Activated T-helper 1 cell treated with anti-CD3 and anti-CD28 coated beads, Interleukin-12 subunit alpha, Interleukin-12 subunit beta, Interleukin-2, Interleukin-4 antibody, amounts not matched to agents 30 ng/mL and 10 ng/mL and 1 ng/mL, durations not matched to agents 14 hours and 24 hours and 36 hours (primary cell): ENCODE results near the gene CNN1. TPM values are rescaled to one million over a fixed set of nuclear protein-coding genes. Genes with fewer than 3 reads are reported as not detected.
A peak's percentile ranks its signal among the peaks of the same experiment; 100 is the strongest.
"Not testable (repeated sequence)": the region's sequence is repeated elsewhere in the genome, so short reads cannot be mapped to it uniquely, and the experiment has no call there.

Experiments
- DNase-seq: peaks from one replicate; pipeline ENCODE4 v3.0.0; 2021; ENCODE audit warnings: low spot score
- H3K27ac Mint-ChIP-seq: one replicate; pipeline ENCODE4 v1.8.0; 2021; ENCODE audit warnings: mild to moderate bottlenecking, mixed read lengths
- H3K27me3 Mint-ChIP-seq: one replicate; pipeline ENCODE4 v1.8.0; 2022; ENCODE audit warnings: mild to moderate bottlenecking, moderate library complexity, mixed read lengths; ENCODE audit not compliant: insufficient read depth
- H3K36me3 Mint-ChIP-seq: one replicate; pipeline ENCODE4 v1.8.0; 2021; ENCODE audit warnings: low read depth, mixed read lengths
- H3K4me1 Mint-ChIP-seq: one replicate; pipeline ENCODE4 v1.8.0; 2021; ENCODE audit warnings: low read depth, mixed read lengths
- H3K4me3 Mint-ChIP-seq: one replicate; pipeline ENCODE4 v1.8.0; 2021; ENCODE audit warnings: mild to moderate bottlenecking, moderate library complexity, mixed read lengths
- H3K9me3 Mint-ChIP-seq: one replicate; pipeline ENCODE4 v1.8.0; 2021; ENCODE audit warnings: mixed read lengths
- intact Hi-C: fragments of 100-400 bp; cut with micrococcal nuclease; formaldehyde crosslinking; loops from one replicate; pipeline ENCODE4 v1.15.1; 2024
- total RNA-seq: library from RNA; stranded (reverse); gene quantifications from 2 replicates; pipeline ENCODE4 v1.2.3, GENCODE V29; 2022

Gene CNN1
- total RNA-seq, 1 donor from 2014 or later: not detected

DNA sequence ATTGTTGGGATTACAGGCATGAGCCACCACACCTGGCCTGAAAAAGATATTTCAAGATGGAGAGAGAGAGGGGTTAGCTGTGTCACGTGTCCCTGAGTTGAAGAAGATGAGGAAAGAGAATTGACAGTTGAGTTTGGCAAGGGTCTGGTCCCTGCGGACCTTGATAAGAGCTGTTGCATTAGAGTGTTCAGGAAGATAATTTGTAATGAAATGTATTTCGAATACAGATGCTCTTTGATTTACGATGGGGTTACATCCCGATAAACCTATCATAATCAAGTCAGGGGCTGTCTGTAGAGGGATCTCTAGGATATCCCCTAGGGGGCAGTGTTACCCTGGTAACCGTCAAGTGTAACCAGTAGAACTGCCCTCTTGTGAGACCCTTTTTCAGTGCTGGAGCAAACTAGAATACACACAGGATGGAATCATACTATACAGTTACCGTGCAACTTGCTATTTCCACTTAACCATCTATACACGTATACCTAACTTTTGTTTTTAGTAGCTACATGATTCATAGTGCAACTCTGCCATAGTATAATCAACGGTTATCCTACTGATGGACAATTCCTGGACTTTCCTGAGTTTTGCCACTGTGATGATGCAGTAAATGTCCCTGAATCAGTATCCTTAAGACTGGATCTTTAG is 21.9 kb downstream of the CNN1 start:
- no peaks in the 10 kb centered on the region for H3K27me3 Mint-ChIP-seq
- peak overlapping the region; percentile 86 for H3K27ac Mint-ChIP-seq
- peak overlapping the region; percentile 85 for H3K4me3 Mint-ChIP-seq
- intact Hi-C loops: loop anchor here (1.0 to 10.0 kb wide), 3 partner anchors 27 to 364 kb away; partner anchors contain the start of genes ZNF700 and ZNF823
- H3K9me3 Mint-ChIP-seq: no peaks in the 10 kb centered on the region
- H3K36me3 Mint-ChIP-seq: peaks cover 2% of the 10 kb centered on the region
- peaks cover 38% of the 10 kb centered on the region for H3K4me1 Mint-ChIP-seq
- peak; percentile 61 for DNase-seq

DNA sequence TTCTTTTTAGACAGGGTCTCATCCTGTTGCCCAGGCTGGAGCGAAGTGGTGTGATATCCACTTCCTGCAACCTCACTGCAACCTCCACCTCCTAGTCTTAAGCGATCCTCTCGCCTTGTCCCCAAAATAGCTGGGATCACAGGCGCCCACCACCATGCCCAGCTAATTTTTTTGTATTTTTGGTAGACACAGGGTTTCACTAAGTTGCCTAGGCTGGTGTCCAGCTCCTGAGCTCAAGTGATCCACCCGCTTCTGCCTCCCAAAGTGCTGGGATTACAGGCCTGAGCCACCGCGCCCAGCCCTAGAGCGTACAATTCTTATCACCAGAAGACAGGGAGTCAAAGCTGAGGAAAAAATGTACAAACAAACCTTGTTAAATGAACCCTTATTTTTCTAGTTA is 24.9 kb downstream of the CNN1 start:
- DNase-seq: no peak
- H3K4me1 Mint-ChIP-seq: peaks cover 24% of the 10 kb centered on the region
- no peak overlapping the region for H3K4me3 Mint-ChIP-seq
- no peaks in the 10 kb centered on the region for H3K36me3 Mint-ChIP-seq
- H3K27ac Mint-ChIP-seq: no peak overlapping the region
- no peaks in the 10 kb centered on the region for H3K27me3 Mint-ChIP-seq
- intact Hi-C loops: loop anchor here (10.0 kb wide), 1 partner anchor 361 kb away; the partner anchor contains the start of gene ZNF700
- no peaks in the 10 kb centered on the region for H3K9me3 Mint-ChIP-seq

DNA sequence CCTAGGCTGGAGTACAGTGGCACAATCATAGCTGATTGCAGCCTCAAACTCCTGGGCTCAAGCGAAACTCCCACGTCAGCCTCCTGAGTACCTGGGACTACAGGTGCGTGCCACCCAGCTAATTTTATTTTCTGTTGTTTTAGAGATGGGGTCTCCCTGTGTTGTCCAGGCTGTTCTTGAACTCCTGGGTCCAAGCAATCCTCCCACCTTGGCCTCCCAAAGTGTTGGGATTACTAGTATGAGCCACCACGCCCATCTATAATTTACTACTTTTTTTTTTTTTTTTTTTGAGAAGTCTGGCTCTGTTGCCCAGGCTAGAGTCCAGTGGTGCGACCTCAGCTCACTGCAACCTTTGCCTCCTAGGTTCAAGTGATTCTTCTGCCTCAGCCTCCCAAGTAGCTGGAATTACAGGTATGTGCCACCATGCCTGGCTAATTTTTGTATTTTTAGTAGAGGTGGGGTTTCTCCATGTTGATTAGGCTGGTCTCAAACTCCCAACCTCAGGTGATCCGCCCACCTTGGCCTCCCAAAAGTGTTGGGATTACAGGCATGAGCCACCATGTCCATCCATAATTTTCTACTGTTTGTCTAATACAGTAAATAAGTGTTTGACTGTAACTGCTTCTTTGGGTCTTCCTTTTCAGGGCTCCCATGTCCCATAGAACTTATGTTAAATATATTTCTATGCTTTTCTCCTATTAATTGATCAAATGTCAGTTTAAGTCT is 25.6 kb downstream of the CNN1 start:
- not testable (repeated sequence) for H3K27ac Mint-ChIP-seq, H3K4me3 Mint-ChIP-seq, H3K9me3 Mint-ChIP-seq, DNase-seq, H3K27me3 Mint-ChIP-seq, H3K36me3 Mint-ChIP-seq
- intact Hi-C loops: loop anchor here (10.0 kb wide), 1 partner anchor 361 kb away; the partner anchor contains the start of gene ZNF700
- H3K4me1 Mint-ChIP-seq: peaks cover 21% of the 10 kb centered on the region

DNA sequence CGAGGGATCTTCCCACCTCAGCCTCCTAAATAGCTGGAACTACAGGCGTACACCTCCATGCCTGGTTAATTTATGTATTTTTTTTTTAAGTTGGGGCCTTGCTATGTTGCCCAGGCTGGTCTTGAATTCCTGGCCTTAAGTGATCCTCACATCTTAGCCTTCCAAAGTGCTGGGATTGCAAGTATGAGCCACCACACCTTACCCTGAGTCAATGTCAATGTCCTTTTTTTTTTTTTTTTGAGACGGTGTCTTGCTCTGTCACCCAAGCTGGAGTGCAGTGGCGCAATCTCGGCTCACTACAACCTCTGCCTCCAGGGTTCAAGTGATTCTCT is 27.0 kb downstream of the CNN1 start:
- not testable (repeated sequence) for H3K27ac Mint-ChIP-seq, H3K36me3 Mint-ChIP-seq, H3K9me3 Mint-ChIP-seq, H3K4me3 Mint-ChIP-seq, DNase-seq, H3K27me3 Mint-ChIP-seq
- intact Hi-C loops: loop anchor here (10.0 kb wide), 1 partner anchor 359 kb away; the partner anchor contains the start of gene ZNF700
- peaks cover 12% of the 10 kb centered on the region for H3K4me1 Mint-ChIP-seq

DNA sequence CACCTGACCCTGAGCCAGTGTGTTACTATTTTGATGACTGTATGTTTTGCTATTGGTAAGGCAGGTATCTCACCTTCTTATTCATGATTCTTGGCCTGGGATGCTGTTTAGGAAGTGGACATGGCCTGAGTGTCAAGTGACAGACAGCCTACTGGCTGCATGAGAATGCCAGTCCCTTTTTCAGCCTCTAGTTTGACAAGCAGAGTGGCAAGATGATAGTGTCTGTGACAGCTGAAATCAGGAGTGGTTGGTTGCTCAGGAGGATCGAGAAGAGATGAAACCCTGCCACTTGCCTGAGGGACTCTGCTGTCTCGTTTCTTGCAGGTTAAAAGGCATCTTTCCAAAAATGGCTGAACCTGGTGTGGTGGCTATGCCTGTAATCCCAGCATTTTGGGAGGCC is 27.5 kb downstream of the CNN1 start:
- no peak for DNase-seq
- no peak overlapping the region for H3K4me3 Mint-ChIP-seq
- H3K9me3 Mint-ChIP-seq: no peaks in the 10 kb centered on the region
- H3K27ac Mint-ChIP-seq: no peak overlapping the region
- no peaks in the 10 kb centered on the region for H3K36me3 Mint-ChIP-seq
- H3K27me3 Mint-ChIP-seq: no peaks in the 10 kb centered on the region
- peaks cover 9% of the 10 kb centered on the region for H3K4me1 Mint-ChIP-seq
- intact Hi-C loops: loop anchor here (10.0 kb wide), 1 partner anchor 359 kb away; the partner anchor contains the start of gene ZNF700

DNA sequence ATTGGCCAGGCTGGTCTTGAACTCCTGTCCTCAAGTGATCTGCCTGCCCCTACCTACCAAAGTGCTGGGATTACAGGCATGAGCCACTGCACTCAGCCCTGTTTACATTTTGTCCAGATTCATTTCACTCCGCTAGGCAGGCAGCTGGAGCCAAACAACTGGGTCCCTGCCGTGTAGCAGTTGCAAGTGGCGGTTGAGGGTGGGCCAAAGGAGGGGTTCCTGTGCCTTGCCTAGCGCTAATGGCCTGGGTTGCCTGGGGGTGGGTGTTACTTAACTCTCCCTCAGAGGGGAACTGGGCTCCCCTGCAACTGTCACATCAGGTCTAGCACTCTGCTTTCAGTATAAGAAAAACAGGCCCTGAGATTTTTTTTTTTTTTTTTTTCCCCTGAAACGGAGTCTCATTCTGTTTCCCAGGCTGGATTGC is 31.4 kb downstream of the CNN1 start:
- no peaks in the 10 kb centered on the region for H3K9me3 Mint-ChIP-seq
- peaks cover 4% of the 10 kb centered on the region for H3K4me1 Mint-ChIP-seq
- no peaks in the 10 kb centered on the region for H3K27me3 Mint-ChIP-seq
- H3K4me3 Mint-ChIP-seq: no peak overlapping the region
- intact Hi-C loops: no loop called here
- H3K36me3 Mint-ChIP-seq: no peaks in the 10 kb centered on the region
- DNase-seq: no peak
- no peak overlapping the region for H3K27ac Mint-ChIP-seq

DNA sequence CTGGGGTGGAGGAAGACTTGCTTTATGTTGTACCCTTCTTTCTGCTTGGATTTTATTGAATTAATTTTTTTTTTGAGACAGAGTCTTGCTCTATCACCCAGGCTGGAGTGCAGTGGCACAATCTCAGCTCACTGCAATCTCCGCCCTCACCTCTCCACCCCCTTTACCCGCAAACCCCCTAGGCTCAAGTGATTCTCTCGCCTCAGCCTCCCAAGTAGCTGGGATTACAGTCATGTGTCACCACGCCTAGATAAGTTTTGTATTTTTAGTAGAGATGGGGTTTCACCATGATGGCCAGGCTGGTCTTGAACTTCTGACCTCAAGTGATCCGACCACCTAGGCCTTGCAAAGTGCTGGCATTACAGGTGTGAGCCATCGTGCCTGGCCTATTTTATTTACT is 34.7 kb downstream of the CNN1 start:
- H3K4me3 Mint-ChIP-seq, H3K27me3 Mint-ChIP-seq, H3K36me3 Mint-ChIP-seq, DNase-seq, H3K27ac Mint-ChIP-seq, H3K4me1 Mint-ChIP-seq, intact Hi-C loops, H3K9me3 Mint-ChIP-seq: not testable (repeated sequence)

DNA sequence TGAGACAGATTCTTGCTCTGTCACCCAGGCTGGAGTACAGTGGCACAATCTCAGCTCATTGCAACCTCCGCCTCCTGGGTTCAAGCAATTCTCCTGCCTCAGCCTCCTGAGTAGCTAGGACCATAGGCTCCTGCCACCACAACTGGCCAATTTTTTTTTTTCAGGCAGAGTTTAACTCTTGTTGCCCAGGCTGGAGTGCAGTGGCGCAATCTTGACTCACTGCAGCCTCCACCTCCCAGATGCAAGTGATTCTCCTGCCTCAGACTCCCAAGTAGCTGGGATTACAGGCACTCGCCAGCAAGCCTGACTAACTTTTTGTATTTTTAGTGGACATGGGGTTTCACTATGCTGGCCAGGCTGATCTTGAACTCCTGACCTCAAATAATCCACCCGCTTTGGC is 35.1 kb downstream of the CNN1 start:
- not testable (repeated sequence) for H3K27ac Mint-ChIP-seq, H3K4me1 Mint-ChIP-seq, H3K4me3 Mint-ChIP-seq

DNA sequence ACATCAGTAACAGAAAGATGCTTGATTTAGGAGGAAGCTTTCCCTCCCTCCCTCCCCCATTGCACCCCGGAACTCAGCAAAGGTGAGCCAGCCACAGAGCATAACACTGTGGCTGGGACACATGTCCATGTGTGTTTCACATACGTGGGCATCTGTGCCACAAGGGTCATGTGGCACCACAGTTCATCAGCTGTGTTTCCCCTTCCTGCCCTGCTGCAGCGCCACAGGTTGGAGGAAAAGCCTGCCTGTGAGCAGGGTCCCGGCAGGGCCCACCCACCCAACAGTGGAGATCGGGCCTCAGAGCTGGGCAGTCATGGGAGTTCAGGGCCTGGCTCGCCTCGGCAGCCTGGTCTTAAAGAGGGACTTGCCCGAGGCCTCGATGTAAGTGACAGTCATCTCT is 36.0 kb downstream of the CNN1 start:
- Mint-ChIP-seq H3K27ac (no peak overlapping the region), H3K4me3 (no peak overlapping the region), H3K36me3 (peaks cover 3% of the 10 kb centered on the region), H3K9me3 (no peaks in the 10 kb centered on the region), H3K27me3 (no peaks in the 10 kb centered on the region), H3K4me1 (peaks cover 5% of the 10 kb centered on the region)
- DNase-seq: no peak
- intact Hi-C loops: no loop called here

More for the DNA sequence above, 35.1 kb downstream of the CNN1 start:
- DNase-seq, intact Hi-C loops, H3K9me3 Mint-ChIP-seq, H3K36me3 Mint-ChIP-seq, H3K27me3 Mint-ChIP-seq: not testable (repeated sequence)

DNA sequence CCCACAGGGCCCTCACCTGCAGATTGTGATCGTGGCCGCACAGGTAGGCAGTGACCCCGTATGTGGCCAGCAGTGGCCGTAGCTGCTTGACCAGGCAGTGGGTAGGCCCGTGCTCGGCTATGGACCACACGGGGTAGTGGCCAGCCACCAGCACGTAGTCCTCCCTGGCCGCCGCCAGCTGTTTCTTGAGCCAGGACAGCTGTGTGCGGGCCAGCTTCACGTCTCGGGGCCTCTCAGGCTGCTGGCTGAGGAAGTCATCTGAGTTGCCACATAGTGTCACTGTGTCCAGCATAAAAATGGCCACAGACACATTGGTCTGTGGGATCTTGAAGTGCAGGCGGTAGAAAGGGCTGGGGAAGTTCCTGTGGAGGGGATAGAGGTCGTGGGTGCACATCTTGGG is 37.6 kb downstream of the CNN1 start:
- peaks cover 3% of the 10 kb centered on the region for H3K36me3 Mint-ChIP-seq
- intact Hi-C loops: no loop called here
- H3K4me1 Mint-ChIP-seq: peaks cover 11% of the 10 kb centered on the region
- H3K27me3 Mint-ChIP-seq: no peaks in the 10 kb centered on the region
- no peak overlapping the region for H3K27ac Mint-ChIP-seq
- H3K9me3 Mint-ChIP-seq: no peaks in the 10 kb centered on the region
- peak overlapping the region; percentile 58 for H3K4me3 Mint-ChIP-seq
- no peak for DNase-seq

DNA sequence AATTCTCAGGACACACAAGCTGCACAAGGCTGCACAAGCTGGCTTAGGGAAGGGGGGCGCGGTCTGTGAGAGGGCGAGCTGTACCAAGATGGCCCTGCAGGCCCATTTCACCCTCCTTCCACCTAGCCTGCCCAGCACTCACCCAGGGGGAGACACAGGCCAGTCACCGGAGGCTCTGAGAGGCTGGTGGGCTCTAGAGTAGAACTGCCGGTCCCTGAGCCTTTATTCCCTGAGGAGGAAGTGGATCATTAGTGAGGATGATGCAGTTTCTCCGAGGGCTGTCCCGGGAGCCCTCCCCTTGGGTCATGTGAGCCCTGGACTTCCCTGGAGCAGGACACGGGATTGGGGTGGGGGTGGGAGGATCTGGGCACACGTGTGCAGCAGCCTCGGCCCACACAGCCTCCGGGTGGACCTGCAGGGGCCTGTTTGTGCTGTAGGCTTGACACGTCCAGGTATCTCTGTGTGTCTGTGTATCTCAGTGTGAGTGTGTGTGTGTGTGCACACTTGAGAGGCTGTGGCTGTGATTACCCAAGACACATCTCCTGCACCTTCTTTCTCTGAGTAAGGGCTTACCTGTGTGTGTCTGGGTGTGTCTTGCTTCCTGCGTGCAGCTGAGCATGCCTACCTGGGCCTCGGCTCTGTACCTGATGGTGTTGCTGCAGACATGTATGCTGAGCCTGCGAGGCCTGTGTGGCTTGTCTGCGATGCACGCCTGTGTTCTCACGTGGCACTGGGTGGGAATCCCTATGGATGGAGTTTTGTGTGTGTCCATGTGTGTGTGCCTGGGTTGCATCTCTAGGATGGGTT is 39.0 kb downstream of the CNN1 start, which contains the start of gene ACP5:
Gene ACP5, minus strand, starts transcription at position 195 of the 807 bp plus-strand sequence. CDS start 328 bp downstream, outside the sequence.
- peaks cover 21% of the 10 kb centered on the region for H3K4me1 Mint-ChIP-seq
- DNase-seq: no peak
- peak within 1 kb of the TSS; percentile 75 for H3K4me3 Mint-ChIP-seq
- H3K9me3 Mint-ChIP-seq: no peaks in the 10 kb centered on the region
- H3K27ac Mint-ChIP-seq: no peak within 1 kb of the TSS
- no peaks in the 10 kb centered on the region for H3K27me3 Mint-ChIP-seq
- H3K36me3 Mint-ChIP-seq: peaks cover 3% of the 10 kb centered on the region
- intact Hi-C loops: no loop called here

DNA sequence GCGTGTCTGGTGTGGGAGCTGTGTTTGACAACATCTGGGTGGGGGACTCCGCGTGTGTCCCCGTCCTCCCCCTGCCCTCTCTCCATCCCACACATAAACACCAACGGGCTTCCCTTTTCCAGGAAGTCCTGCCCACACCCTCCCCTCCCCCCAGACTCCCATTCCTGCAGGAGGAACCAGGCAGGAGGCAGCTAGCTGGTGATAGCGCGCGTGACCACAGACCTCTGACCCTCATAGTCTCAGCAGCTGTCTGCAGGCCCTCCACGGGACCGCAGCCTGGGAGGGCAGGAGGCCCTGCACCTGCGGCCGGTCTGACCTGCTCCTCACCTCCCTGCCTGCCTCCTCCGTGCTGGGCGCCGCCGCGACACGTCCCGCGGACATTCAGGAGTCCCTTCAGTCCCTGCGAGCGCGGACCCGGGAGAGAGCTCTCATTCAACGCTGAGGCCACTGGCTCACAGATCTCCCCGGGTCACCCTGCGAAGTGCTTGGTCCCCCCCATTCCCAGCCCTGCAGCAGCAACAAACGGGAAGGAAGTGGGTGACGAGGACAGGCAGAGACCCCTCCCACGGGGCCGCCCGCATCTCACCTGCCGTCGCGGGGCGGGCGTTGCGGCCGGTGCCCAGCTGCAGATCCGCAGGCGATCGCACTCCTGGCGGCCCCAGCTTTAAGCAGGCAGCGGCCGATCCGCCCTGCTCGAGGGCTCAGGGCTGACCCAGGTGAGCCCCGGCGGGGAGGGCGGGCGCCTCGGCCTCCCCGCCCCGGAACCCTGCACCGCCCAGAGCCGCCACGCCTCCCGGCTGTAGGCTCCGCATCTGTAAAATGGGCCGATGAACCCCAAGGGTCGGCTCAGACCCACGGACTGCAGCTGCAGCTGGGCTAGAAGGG is 39.8 kb downstream of the CNN1 start:
- intact Hi-C loops: no loop called here
- no peak overlapping the region for H3K27ac Mint-ChIP-seq
- H3K4me3 Mint-ChIP-seq: peak overlapping the region; percentile 77
- no peaks in the 10 kb centered on the region for H3K9me3 Mint-ChIP-seq
- H3K4me1 Mint-ChIP-seq: peaks cover 21% of the 10 kb centered on the region
- no peaks in the 10 kb centered on the region for H3K27me3 Mint-ChIP-seq
- peaks cover 3% of the 10 kb centered on the region for H3K36me3 Mint-ChIP-seq
- peak; percentile 25 for DNase-seq
